HG03045 (cell line): ENCODE measurements around the gene OR2F2.

Experiments used
- ATAC-seq: cut with Tn5 transposase; IDR thresholded peaks from one replicate; pipeline ENCODE4 v1.9.1; 2021; ENCODE audit warnings: mild to moderate bottlenecking, moderate library complexity; ENCODE audit not compliant: unreplicated experiment

Gene OR2F2

DNA sequence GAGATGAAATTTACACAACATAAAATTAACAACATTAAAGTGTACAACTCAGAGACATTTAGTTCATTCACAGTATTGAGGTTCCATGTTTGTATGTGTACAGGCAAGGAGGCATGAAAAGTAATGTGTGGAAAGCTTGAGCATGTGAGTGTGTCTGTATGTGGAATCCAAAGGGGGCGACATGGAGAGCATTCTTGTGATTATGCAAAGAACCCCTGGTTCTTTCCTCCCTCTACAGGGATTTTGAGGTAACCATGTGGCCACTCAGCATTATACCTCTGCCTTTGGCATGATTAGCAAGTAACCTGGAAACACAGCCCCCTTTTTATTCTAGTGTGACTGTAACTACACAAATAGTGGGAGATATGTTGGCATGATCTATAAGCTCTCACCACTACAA is 40.6 kb downstream of the OR2F2 start:
- ATAC-seq = no peak

DNA sequence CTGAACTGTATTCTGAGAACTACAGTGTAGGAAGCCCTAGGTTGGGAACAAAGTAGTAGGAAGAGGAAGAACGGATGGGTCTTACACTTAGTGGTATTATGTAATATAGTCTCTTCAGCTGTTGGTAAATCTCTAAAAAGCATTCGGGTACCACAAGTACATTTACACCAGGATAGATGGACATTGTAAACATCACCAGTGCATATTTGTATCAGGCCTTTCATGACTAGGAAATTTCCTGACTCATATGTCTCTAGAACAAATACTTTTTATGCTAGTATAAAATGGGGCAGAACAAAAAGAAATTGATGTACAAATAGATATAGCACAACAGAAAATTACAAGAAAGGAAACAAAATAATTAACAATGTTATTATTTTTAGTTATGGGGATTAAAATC is 43.6 kb downstream of the OR2F2 start:
- no peak for ATAC-seq

DNA sequence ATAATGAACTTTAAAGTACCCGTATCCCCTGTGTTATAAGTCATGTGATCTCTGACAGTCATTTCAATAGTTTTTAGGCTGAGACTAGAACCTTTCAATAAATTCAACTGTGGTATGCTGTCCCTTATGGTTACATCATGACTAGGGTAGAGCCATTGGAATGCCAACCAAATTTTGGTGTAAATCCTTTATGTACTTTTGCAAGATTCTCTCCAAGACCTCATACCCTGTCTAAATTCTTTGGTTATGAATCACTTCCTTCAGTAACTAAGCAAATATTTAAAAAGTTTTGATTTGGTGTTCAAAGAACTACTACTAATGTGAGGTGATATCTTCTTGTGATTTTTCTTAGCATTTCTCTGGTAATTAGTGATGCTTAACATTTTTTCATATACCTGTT is 44.3 kb downstream of the OR2F2 start:
- ATAC-seq = no peak

DNA sequence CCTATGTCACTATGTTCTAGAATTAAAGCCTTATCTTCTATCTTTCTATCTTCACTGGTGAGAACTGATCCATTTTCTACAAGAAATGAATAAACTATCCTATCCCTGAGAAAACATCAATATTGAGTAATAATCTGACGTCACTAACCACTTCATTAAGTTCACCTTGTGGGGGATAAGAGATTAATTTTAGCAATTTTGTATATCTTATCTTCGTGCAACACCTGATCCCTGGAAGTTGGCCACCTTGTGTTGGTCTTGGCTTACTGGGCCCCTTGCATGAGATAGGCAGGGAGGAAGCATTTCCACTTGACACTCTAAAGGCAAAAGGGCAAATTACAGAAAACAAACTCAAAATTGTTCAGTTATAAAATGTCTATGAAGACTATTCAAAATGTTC is 45.0 kb downstream of the OR2F2 start:
- no peak for ATAC-seq

DNA sequence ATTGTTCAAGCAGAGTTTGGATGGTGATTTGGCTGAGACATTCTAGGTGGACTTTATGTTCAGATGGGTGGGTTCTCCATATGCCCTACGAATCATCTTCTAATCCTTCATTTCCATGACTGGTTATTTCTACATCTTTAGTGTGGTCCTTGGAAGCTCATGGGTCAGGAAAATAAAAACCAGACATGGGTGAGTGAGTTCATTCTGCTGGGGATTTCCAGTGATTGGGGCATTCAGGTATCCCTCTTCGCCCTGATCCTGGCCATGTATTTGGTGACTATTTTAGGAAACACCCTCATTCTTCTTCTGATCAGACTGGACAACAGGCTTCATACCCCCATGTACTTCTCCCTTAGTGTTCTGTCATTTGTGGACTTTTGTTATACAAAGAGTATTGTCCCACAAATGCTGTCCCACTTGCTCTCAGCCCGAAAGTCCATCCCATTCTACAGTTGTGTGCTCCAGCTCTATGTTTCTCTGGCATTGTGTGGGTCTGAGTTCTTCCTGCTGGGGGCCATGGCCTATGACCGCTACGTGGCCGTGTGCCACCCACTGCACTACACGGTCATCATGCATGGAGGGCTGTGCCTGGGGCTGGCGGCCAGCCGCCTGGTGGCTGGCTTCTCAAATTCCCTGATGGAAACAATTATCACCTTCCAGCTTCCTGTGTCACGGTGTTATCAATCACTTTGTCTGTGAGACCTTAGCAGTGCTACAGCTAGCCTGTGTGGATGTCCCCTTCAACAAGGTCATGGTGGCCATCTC is 45.9 kb downstream of the OR2F2 start:
- ATAC-seq = no peak

DNA sequence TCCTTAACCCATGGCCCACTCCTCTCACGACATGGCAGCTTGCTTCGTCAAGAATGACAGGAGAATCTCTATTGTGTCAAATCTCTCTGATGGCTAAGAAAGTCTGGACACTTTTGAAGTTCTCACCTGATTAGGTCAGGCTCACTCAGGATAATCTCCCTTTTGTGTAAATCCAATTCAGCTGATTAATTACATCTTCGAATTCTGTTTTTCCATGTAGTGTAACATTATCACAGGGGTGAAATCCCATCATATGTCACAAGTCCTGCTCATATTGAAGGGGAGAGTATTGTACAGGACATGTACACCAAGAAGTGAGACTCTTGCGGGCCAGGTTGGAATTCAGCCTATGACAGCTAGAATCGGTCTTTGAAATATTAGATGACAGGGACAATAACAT is 48.9 kb downstream of the OR2F2 start:
- no peak for ATAC-seq
